Measurements from ENCODE around the gene NPFFR2.

GRCh38 chr4:71994559-71994958 is 37.2 kb upstream of the NPFFR2 start:
- no peak for TF ChIP-seq CTCF (IDR thresholded peaks at IDR 0.05; ENCODE audit: insufficient read depth, low read depth, low read length)
- no peak for TF ChIP-seq EZH2 (IDR thresholded peaks at IDR 0.05; ENCODE audit: insufficient read depth, low read length)
